Measurements from ENCODE around the gene CBR1. TPM values are rescaled to one million over a fixed set of nuclear protein-coding genes. Genes with fewer than 3 reads are reported as not detected.

CBR1 gene
- total RNA-seq, 1 donor from 2014 or later, result 120 TPM

- TF ChIP-seq CTCF (IDR thresholded peaks at IDR 0.05; ENCODE audit: insufficient read depth, low read length, poor library complexity, severe bottlenecking), result no peak
- H3K36me3 ChIP-seq (ENCODE audit: control insufficient read depth, insufficient read depth, low read length), result peaks cover 1% of the 10 kb centered on the region
- H3K4me3 ChIP-seq (ENCODE audit: low read depth, low read length), result no peak overlapping the region
- no peak for DNase-seq (ENCODE audit: low read depth)
- no peaks in the 10 kb centered on the region for H3K27me3 ChIP-seq (ENCODE audit: control insufficient read depth, insufficient read depth, low read length)
Observed at GRCh38 chr21:36077758-36078157, 7.9 kb downstream of the CBR1 start.

- H3K36me3 ChIP-seq (ENCODE audit: control insufficient read depth, insufficient read depth, low read length), result no peaks in the 10 kb centered on the region
- no peak for DNase-seq (ENCODE audit: low read depth)
- H3K4me3 ChIP-seq (ENCODE audit: low read depth, low read length), result no peak overlapping the region
- TF ChIP-seq CTCF (IDR thresholded peaks at IDR 0.05; ENCODE audit: insufficient read depth, low read length, poor library complexity, severe bottlenecking), result no peak
- H3K27me3 ChIP-seq (ENCODE audit: control insufficient read depth, insufficient read depth, low read length), result no peaks in the 10 kb centered on the region
Observed at GRCh38 chr21:36079010-36079649, 9.3 kb downstream of the CBR1 start.

DNA sequence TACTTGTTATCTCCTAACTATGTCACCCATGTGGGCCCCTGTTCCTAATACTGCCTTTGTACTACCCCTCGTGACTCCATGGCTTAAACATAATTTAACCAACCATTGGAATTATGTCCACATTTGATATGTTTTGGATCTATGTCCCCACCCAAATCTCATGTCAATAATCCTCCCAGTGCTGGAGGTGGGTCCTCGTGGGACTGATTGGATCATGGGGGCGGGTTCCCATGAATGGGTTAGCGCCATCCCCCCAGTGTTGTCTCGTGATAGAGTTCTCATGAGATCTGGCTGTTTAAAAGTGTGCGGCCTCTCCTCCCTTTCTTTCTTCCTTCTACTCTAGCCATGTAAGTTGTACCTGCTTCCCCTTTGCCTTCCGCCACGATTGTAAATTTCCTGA lies 9.8 kb downstream of the CBR1 start:
- H3K27me3 ChIP-seq (ENCODE audit: control insufficient read depth, insufficient read depth, low read length), result no peaks in the 10 kb centered on the region
- no peaks in the 10 kb centered on the region for H3K36me3 ChIP-seq (ENCODE audit: control insufficient read depth, insufficient read depth, low read length)
- no peak for DNase-seq (ENCODE audit: low read depth)
- no peak overlapping the region for H3K4me3 ChIP-seq (ENCODE audit: low read depth, low read length)
- no peak for TF ChIP-seq CTCF (IDR thresholded peaks at IDR 0.05; ENCODE audit: insufficient read depth, low read length, poor library complexity, severe bottlenecking)

- no peak overlapping the region for H3K4me3 ChIP-seq (ENCODE audit: low read depth, low read length)
- H3K27me3 ChIP-seq (ENCODE audit: control insufficient read depth, insufficient read depth, low read length), result no peaks in the 10 kb centered on the region
- no peak for DNase-seq (ENCODE audit: low read depth)
Observed at GRCh38 chr21:36080386-36080785, 10.6 kb downstream of the CBR1 start.

GRCh38 chr21:36082237-36082664 lies 12.4 kb downstream of the CBR1 start:
- no peak for DNase-seq (ENCODE audit: low read depth)
- H3K27me3 ChIP-seq (ENCODE audit: control insufficient read depth, insufficient read depth, low read length), result no peaks in the 10 kb centered on the region
- H3K36me3 ChIP-seq (ENCODE audit: control insufficient read depth, insufficient read depth, low read length), result no peaks in the 10 kb centered on the region
- TF ChIP-seq CTCF (IDR thresholded peaks at IDR 0.05; ENCODE audit: insufficient read depth, low read length, poor library complexity, severe bottlenecking), result no peak
- H3K4me3 ChIP-seq (ENCODE audit: low read depth, low read length), result no peak overlapping the region

More at GRCh38 chr21:36080386-36080785, 10.6 kb downstream of the CBR1 start:
- H3K36me3 ChIP-seq (ENCODE audit: control insufficient read depth, insufficient read depth, low read length), result no peaks in the 10 kb centered on the region
- no peak for TF ChIP-seq CTCF (IDR thresholded peaks at IDR 0.05; ENCODE audit: insufficient read depth, low read length, poor library complexity, severe bottlenecking)
